ENCODE results near the gene GABRB1.

- TF ChIP-seq, protein P1, sequence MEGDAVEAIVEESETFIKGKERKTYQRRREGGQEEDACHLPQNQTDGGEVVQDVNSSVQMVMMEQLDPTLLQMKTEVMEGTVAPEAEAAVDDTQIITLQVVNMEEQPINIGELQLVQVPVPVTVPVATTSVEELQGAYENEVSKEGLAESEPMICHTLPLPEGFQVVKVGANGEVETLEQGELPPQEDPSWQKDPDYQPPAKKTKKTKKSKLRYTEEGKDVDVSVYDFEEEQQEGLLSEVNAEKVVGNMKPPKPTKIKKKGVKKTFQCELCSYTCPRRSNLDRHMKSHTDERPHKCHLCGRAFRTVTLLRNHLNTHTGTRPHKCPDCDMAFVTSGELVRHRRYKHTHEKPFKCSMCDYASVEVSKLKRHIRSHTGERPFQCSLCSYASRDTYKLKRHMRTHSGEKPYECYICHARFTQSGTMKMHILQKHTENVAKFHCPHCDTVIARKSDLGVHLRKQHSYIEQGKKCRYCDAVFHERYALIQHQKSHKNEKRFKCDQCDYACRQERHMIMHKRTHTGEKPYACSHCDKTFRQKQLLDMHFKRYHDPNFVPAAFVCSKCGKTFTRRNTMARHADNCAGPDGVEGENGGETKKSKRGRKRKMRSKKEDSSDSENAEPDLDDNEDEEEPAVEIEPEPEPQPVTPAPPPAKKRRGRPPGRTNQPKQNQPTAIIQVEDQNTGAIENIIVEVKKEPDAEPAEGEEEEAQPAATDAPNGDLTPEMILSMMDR (IDR thresholded peaks at IDR 0.05; ENCODE audit: control extremely low read depth in 1 of 3, insufficient read depth in 1 of 3, low read depth in 1 of 3, low read length in 3 of 3) = no peak
- TF ChIP-seq TAF1 (IDR thresholded peaks at IDR 0.05; ENCODE audit: low read depth, low read length) (no peak), POLR2A (IDR thresholded peaks at IDR 0.05; ENCODE audit: control extremely low read depth in 1 of 2, low read depth in 2 of 2, low read length in 2 of 2) (no peak), EGR1 (IDR thresholded peaks at IDR 0.05; ENCODE audit: borderline replicate concordance, low read depth, low read length) (no peak), POLR2AphosphoS5 (IDR thresholded peaks at IDR 0.05; ENCODE audit: low read depth, low read length) (no peak), CHD2 (IDR thresholded peaks at IDR 0.05; ENCODE audit: low read length) (no peak), MAFK (IDR thresholded peaks at IDR 0.05; ENCODE audit: low read depth, low read length) (no peak), CREB1 (IDR thresholded peaks at IDR 0.05) (no peak), PHF8 (conservative IDR thresholded peaks at IDR 0.05; ENCODE audit: low read depth, low read length) (no peak), ZNF274 (IDR thresholded peaks at IDR 0.05; ENCODE audit: borderline replicate concordance, extremely low read depth, low read length) (no peak)
Measured at GRCh38 chr4:47074816-47075215, 43.4 kb downstream of the GABRB1 start.

All from H1 (cell line).